ENCODE data around the gene USP35.

Gene USP35

GRCh38 chr11:78194490-78194889 lies 5.8 kb downstream of the USP35 start:
- H3K4me2 ChIP-seq (ENCODE audit: low read depth, low read length, poor library complexity, severe bottlenecking), result no peak overlapping the region

GRCh38 chr11:78195917-78196560 lies 7.3 kb downstream of the USP35 start:
- Histone ChIP-seq H3K4me2 (ENCODE audit: low read depth, low read length, poor library complexity, severe bottlenecking) (no peak overlapping the region), H3K9me2 (replicated peaks; ENCODE audit: insufficient read depth, low read length) (no peaks in the 10 kb centered on the region), H3K79me2 (ENCODE audit: insufficient read depth, low read length) (no peaks in the 10 kb centered on the region), H4K20me1 (ENCODE audit: low read depth, low read length) (no peaks in the 10 kb centered on the region), H3K36me3 (ENCODE audit: low read length) (no peaks in the 10 kb centered on the region), H3K4me3 (ENCODE audit: insufficient read depth, low read length, poor library complexity, severe bottlenecking) (no peak overlapping the region), H2AFZ (ENCODE audit: low read depth, low read length, severe bottlenecking) (no peak overlapping the region), H3K27me3 (ENCODE audit: low read length) (no peaks in the 10 kb centered on the region), H3K9me3 (ENCODE audit: insufficient read depth, low read length) (no peaks in the 10 kb centered on the region), H3K9ac (ENCODE audit: low read length) (no peak overlapping the region), H3F3A (ENCODE audit: insufficient read depth) (no peaks in the 10 kb centered on the region), H3K27ac (ENCODE audit: low read depth, low read length) (no peak overlapping the region)
- TF ChIP-seq CTCF (IDR thresholded peaks at IDR 0.05; ENCODE audit: insufficient read depth, low read length, poor library complexity, severe bottlenecking) (no peak), EZH2phosphoT487 (conservative IDR thresholded peaks at IDR 0.05; ENCODE audit: low read length) (no peak)

More at GRCh38 chr11:78194490-78194889, 5.8 kb downstream of the USP35 start:
- Histone ChIP-seq H3K9me3 (ENCODE audit: insufficient read depth, low read length) (no peaks in the 10 kb centered on the region), H3F3A (ENCODE audit: insufficient read depth) (no peaks in the 10 kb centered on the region), H3K27ac (ENCODE audit: low read depth, low read length) (no peak overlapping the region), H2AFZ (ENCODE audit: low read depth, low read length, severe bottlenecking) (no peak overlapping the region), H3K9me2 (replicated peaks; ENCODE audit: insufficient read depth, low read length) (no peaks in the 10 kb centered on the region), H3K36me3 (ENCODE audit: low read length) (no peaks in the 10 kb centered on the region), H3K79me2 (ENCODE audit: insufficient read depth, low read length) (no peaks in the 10 kb centered on the region), H3K9ac (ENCODE audit: low read length) (no peak overlapping the region), H4K20me1 (ENCODE audit: low read depth, low read length) (no peaks in the 10 kb centered on the region), H3K27me3 (ENCODE audit: low read length) (no peaks in the 10 kb centered on the region), H3K4me3 (ENCODE audit: insufficient read depth, low read length, poor library complexity, severe bottlenecking) (no peak overlapping the region)
- TF ChIP-seq CTCF (IDR thresholded peaks at IDR 0.05; ENCODE audit: insufficient read depth, low read length, poor library complexity, severe bottlenecking) (no peak), EZH2phosphoT487 (conservative IDR thresholded peaks at IDR 0.05; ENCODE audit: low read length) (no peak)

GRCh38 chr11:78196661-78197091 lies 8.0 kb downstream of the USP35 start:
- no peak overlapping the region for H3K4me3 ChIP-seq (ENCODE audit: insufficient read depth, low read length, poor library complexity, severe bottlenecking)
- H4K20me1 ChIP-seq (ENCODE audit: low read depth, low read length), result no peaks in the 10 kb centered on the region
- TF ChIP-seq EZH2phosphoT487 (conservative IDR thresholded peaks at IDR 0.05; ENCODE audit: low read length) (no peak), CTCF (IDR thresholded peaks at IDR 0.05; ENCODE audit: insufficient read depth, low read length, poor library complexity, severe bottlenecking) (no peak)
- H3K9me2 ChIP-seq (replicated peaks; ENCODE audit: insufficient read depth, low read length), result no peaks in the 10 kb centered on the region
- no peak overlapping the region for H3K9ac ChIP-seq (ENCODE audit: low read length)
- no peaks in the 10 kb centered on the region for H3K36me3 ChIP-seq (ENCODE audit: low read length)
- no peaks in the 10 kb centered on the region for H3K79me2 ChIP-seq (ENCODE audit: insufficient read depth, low read length)
- H3K4me2 ChIP-seq (ENCODE audit: low read depth, low read length, poor library complexity, severe bottlenecking), result no peak overlapping the region
- no peaks in the 10 kb centered on the region for H3F3A ChIP-seq (ENCODE audit: insufficient read depth)
- no peak overlapping the region for H3K27ac ChIP-seq (ENCODE audit: low read depth, low read length)
- H3K27me3 ChIP-seq (ENCODE audit: low read length), result no peaks in the 10 kb centered on the region
- no peaks in the 10 kb centered on the region for H3K9me3 ChIP-seq (ENCODE audit: insufficient read depth, low read length)
- H2AFZ ChIP-seq (ENCODE audit: low read depth, low read length, severe bottlenecking), result no peak overlapping the region
